NT2/D1 (cell line): ENCODE data around the gene DCDC2C.

Experiments
- SUZ12 ChIP-seq: IDR thresholded peaks from 2 replicates; pipeline ENCODE4 v1.6.1; 2011; ENCODE audit not compliant: insufficient read length, insufficient read depth; ENCODE audit errors: extremely low read depth
- YY1 ChIP-seq: IDR thresholded peaks from 2 replicates; pipeline ENCODE4 v1.6.1; 2011; ENCODE audit not compliant: insufficient read length, insufficient read depth
- ZNF274 ChIP-seq: IDR thresholded peaks from 2 replicates; pipeline ENCODE4 v1.6.1; 2011; ENCODE audit warnings: mild to moderate bottlenecking, low read depth, low read length

DNA sequence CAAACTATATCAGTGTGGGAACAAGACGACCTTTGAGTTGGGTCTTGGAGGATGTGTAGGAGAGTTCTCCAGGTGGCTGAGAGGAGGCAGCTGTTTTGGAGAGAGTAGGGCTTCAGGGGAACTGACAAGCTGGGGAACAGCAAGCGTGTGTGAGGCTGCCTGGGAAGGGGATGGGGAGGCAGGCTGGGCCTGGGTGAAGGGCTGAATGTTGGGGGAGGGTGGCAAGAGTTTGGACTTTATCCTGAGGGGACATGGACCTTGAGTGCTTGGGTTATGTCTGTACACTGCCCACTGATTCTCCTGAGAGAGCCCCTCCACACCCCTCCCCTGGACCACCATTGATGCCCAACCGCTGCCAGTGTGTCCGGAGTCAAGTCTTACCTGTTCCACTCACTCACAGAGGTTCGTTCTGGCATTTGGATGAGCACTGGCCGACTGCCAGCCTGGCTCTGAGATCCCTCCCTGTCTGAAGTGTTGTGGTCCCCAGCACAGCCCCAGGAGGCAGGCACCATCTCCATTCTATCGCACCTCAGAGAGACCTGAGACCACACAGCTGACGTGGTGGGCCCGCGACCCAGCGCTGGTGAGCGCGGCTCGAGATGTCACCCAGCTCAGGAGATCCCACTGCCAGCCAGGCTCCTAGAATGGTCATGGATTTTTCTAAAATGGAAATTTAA lies 59.5 kb downstream of the DCDC2C start:
- TF ChIP-seq ZNF274 (no peak), YY1 (no peak), SUZ12 (no peak)
